ENCODE results near the gene LOXL1. TPM values are rescaled to one million over a fixed set of nuclear protein-coding genes. Genes with fewer than 3 reads are reported as not detected.

The LOXL1 gene
- total and polyA plus RNA-seq, 9 of the 15 experiments (the other 6 are each of a cell fraction or from before 2014, with no cell fraction given): 0.14 TPM; not detected in 8

GRCh38 chr15:73901126-73901810, 25.0 kb upstream of the LOXL1 start (continued):
- no peak for TF ChIP-seq TFAM (CRISPR knock-in tag; conservative IDR thresholded peaks at IDR 0.05)

- no peak overlapping the region for H2AFZ ChIP-seq (ENCODE audit: low read depth, low read length)
- TF ChIP-seq KDM1A (IDR thresholded peaks at IDR 0.05) (no peak), ZNF584 (CRISPR knock-in tag; IDR thresholded peaks at IDR 0.05; ENCODE audit: low read depth) (no peak), U2AF1 (optimal IDR thresholded peaks at IDR 0.05; ENCODE audit: low read depth, low read length) (no peak), CBX3 (IDR thresholded peaks at IDR 0.05; ENCODE audit: borderline replicate concordance in 1 of 2, low read length in 2 of 2) (no peak), SUPT5H (IDR thresholded peaks at IDR 0.05) (no peak), EZH2 (IDR thresholded peaks at IDR 0.05; ENCODE audit: borderline replicate concordance, low read depth, low read length) (no peak), ZNF75A (CRISPR knock-in tag; IDR thresholded peaks at IDR 0.05) (no peak), SREBF2 (CRISPR knock-in tag; IDR thresholded peaks at IDR 0.05) (no peak), GATAD2A (IDR thresholded peaks at IDR 0.05) (no peak)
- no peak overlapping the region for H3K9ac ChIP-seq (ENCODE audit: insufficient read depth in 1 of 2, low read depth in 2 of 2, low read length in 2 of 2)
- no peak for ATAC-seq
- no peak for DNase-seq (ENCODE audit: extremely low read depth in 1 of 4, low spot score in 3 of 4)
- H3K4me3 ChIP-seq: no peak overlapping the region
- intact Hi-C loops (cut with micrococcal nuclease): no loop called here
- no peaks in the 10 kb centered on the region for H3K9me1 ChIP-seq (ENCODE audit: control insufficient read depth, insufficient read depth, low read length)
- CTCF ChIA-PET (ENCODE audit: low intra/inter-chr PET ratio): no interaction called here
- 0% methylated on average over 11 of the region's 11 CpGs for WGBS (ENCODE audit: insufficient coverage, low coverage, missing lambda C conversion rate)
- H3K36me3 ChIP-seq (ENCODE audit: control insufficient read depth, insufficient read depth, low read length): no peaks in the 10 kb centered on the region
- in situ Hi-C loops (cut with MboI): no loop called here
- H3K9me3 ChIP-seq (replicated peaks; ENCODE audit: control insufficient read depth, insufficient read depth, low read depth, low read length): no peaks in the 10 kb centered on the region
- no peak for FAIRE-seq
- no peaks in the 10 kb centered on the region; the same call in none of the 2 replicates for H4K20me1 ChIP-seq (replicated peaks; ENCODE audit: control insufficient read depth, insufficient read depth, low read length)
- no peaks in the 10 kb centered on the region for H3K79me2 ChIP-seq (ENCODE audit: control insufficient read depth, insufficient read depth, low read length)
- peaks cover 7 to 68% of the 10 kb centered on the region in 2 experiments; a peak in 3 of 5 replicates for H3K27me3 ChIP-seq (ENCODE audit: control insufficient read depth in 2 of 2, insufficient read depth in 2 of 2, low read length in 2 of 2)
- H3K4me2 ChIP-seq (ENCODE audit: insufficient read depth, low read length): no peak overlapping the region
- POLR2A ChIA-PET: no interaction called here
- peaks cover 0 to 3% of the 10 kb centered on the region in 2 experiments; a peak in 1 of 5 replicates for H3K4me1 ChIP-seq (replicated peaks in 1 of 2; ENCODE audit: control insufficient read depth in 2 of 2, insufficient read depth in 2 of 2, low read length in 2 of 2)
- H3K27ac ChIP-seq (ENCODE audit: extremely low read depth, low read depth, low read length): no peak overlapping the region
- BruUV-seq (replicated peaks): no TSS peak
These were observed 23.9 kb upstream of the LOXL1 start for GRCh38 chr15:73902121-73903020.

Measured in K562 (cell line).